Testis (tissue), 3 donors: ENCODE results near the gene RGMA. TPM values are rescaled to one million over a fixed set of nuclear protein-coding genes. Genes with fewer than 3 reads are reported as not detected.
"Not testable (repeated sequence)": the region's sequence is repeated elsewhere in the genome, so short reads cannot be mapped to it uniquely, and the experiment has no call there.

Experiments
- DNase-seq: peaks from one replicate; pipeline ENCODE4 v3.0.0-alpha.2; 2019
- H3K27ac ChIP-seq, 2 donors: fragments of 200-600 bp; sonication (generic); one replicate each; pipeline ENCODE4 v1.5.1; 2019
- H3K27me3 ChIP-seq: fragments of 200-600 bp; sonication (generic); one replicate; pipeline ENCODE4 v1.5.1; 2019
- H3K36me3 ChIP-seq: fragments of 200-600 bp; sonication (generic); one replicate; pipeline ENCODE4 v1.5.1; 2017; ENCODE audit warnings: low read depth; ENCODE audit errors: missing control alignments
- H3K4me1 ChIP-seq: fragments of 200-600 bp; sonication (generic); one replicate; pipeline ENCODE4 v1.5.1; 2019
- H3K4me3 ChIP-seq, 2 donors: fragments of 200-600 bp; sonication (generic); one replicate each; pipeline ENCODE4 v1.5.1; 2017 to 2019
- H3K9me3 ChIP-seq: fragments of 200-600 bp; sonication (generic); one replicate; pipeline ENCODE4 v1.5.1; 2017
- CTCF ChIP-seq, 3 experiments: fragments of 450-650 bp in 2 of 3; fragments of 200-600 bp in 1 of 3; sonication (generic) in 1 of 3; IDR thresholded peaks; one replicate each; pipeline ENCODE4 v1.5.1; 2016 to 2019; ENCODE audit warnings: antibody characterized with exemption in 3 of 3, mild to moderate bottlenecking in 2 of 3, moderate library complexity in 1 of 3
- POLR2A ChIP-seq: fragments of 450-650 bp; IDR thresholded peaks from one replicate; pipeline ENCODE4 v1.6.1; 2017; ENCODE audit warnings: antibody characterized with exemption, mild to moderate bottlenecking, moderate library complexity
- WGBS, 2 donors: methylation state at CpG; one replicate each; pipeline ENCODE4 v1.1.5; 2018; 5-methylcytosine and 5-hydroxymethylcytosine counted together
- intact Hi-C: fragments of 100-400 bp; cut with DNase I; formaldehyde crosslinking; loops from one replicate; pipeline ENCODE4 v1.15.1; 2023; ENCODE audit warnings: low total_unique reads
- polyA plus RNA-seq: library from polyadenylated mRNA; stranded (reverse); fragments of 350-450 nt; fragmentation: Illumina TruSeq; extraction: RNeasy Lipid Tissue Mini Kit (QIAGEN cat#74804); gene quantifications from one replicate; pipeline ENCODE4 v1.2.3, GENCODE V29; 2014; ENCODE audit warnings: low read depth, low replicate concordance; ENCODE audit not compliant: insufficient read depth
- total RNA-seq, 2 donors: library from RNA; depleted of rRNA; stranded (reverse); fragments of >200 nt; gene quantifications; one replicate each; pipeline ENCODE4 v1.2.3, GENCODE V29; 2016

Gene RGMA
- total and polyA plus RNA-seq, 3 donors from 2014 or later = 53.7 to 120 (median 65.4) TPM

GRCh38 chr15:93042211-93042610, 46.8 kb downstream of the RGMA start:
- no peak overlapping the region for H3K4me3 ChIP-seq
- H3K27me3 ChIP-seq = no peaks in the 10 kb centered on the region
- DNase-seq = no peak
- no peaks in the 10 kb centered on the region for H3K36me3 ChIP-seq
- WGBS, 2 donors = 75 to 97% methylated on average over 3 of the region's 3 CpGs
- intact Hi-C loops = no loop called here
- H3K9me3 ChIP-seq = no peaks in the 10 kb centered on the region
- H3K27ac ChIP-seq = no peak overlapping the region
- H3K4me1 ChIP-seq = peaks cover 9% of the 10 kb centered on the region
- no peak for TF ChIP-seq CTCF (IDR thresholded peaks at IDR 0.05)
- TF ChIP-seq POLR2A = no peak

- intact Hi-C loops = no loop called here
Measured at GRCh38 chr15:93041159-93041547, 47.9 kb downstream of the RGMA start.

GRCh38 chr15:93040288-93041158, 48.5 kb downstream of the RGMA start:
- H3K27ac ChIP-seq = no peak overlapping the region
- DNase-seq = no peak
- H3K4me3 ChIP-seq = no peak overlapping the region
- 88 to 90% methylated on average over 20 of the region's 20 CpGs for WGBS, 2 donors
- TF ChIP-seq CTCF (IDR thresholded peaks at IDR 0.05) = no peak
- no peak for TF ChIP-seq POLR2A
- H3K36me3 ChIP-seq = no peaks in the 10 kb centered on the region
- intact Hi-C loops = no loop called here
- peaks cover 11% of the 10 kb centered on the region for H3K4me1 ChIP-seq
- H3K9me3 ChIP-seq = no peaks in the 10 kb centered on the region
- H3K27me3 ChIP-seq = no peaks in the 10 kb centered on the region

More at GRCh38 chr15:93041159-93041547, 47.9 kb downstream of the RGMA start:
- Histone ChIP-seq H3K27me3 (no peaks in the 10 kb centered on the region), H3K9me3 (no peaks in the 10 kb centered on the region), H3K36me3 (no peaks in the 10 kb centered on the region), H3K4me1 (peaks cover 11% of the 10 kb centered on the region), H3K4me3 (no peak overlapping the region), H3K27ac (no peak overlapping the region)
- WGBS, 2 donors = 84 to 86% methylated on average over 13 of the region's 13 CpGs
- TF ChIP-seq POLR2A = no peak
- TF ChIP-seq CTCF (IDR thresholded peaks at IDR 0.05) = no peak
- DNase-seq = no peak

GRCh38 chr15:93039562-93040287, 49.3 kb downstream of the RGMA start:
- intact Hi-C loops = loop anchor here (10.0 kb wide), 2 partner anchors 935 to 1085 kb away; no protein-coding TSS in a partner anchor
- peaks cover 11% of the 10 kb centered on the region for H3K4me1 ChIP-seq
- H3K27ac ChIP-seq, H3K9me3 ChIP-seq, H3K4me3 ChIP-seq, H3K36me3 ChIP-seq, DNase-seq, H3K27me3 ChIP-seq: not testable (repeated sequence)
- 90 to 93% methylated on average over 13 of the region's 13 CpGs for WGBS, 2 donors
